ENCODE measurements around the gene CCDC192. TPM values are rescaled to one million over a fixed set of nuclear protein-coding genes. Genes with fewer than 3 reads are reported as not detected.

CCDC192 gene
- total and polyA plus RNA-seq, 2 experiments from 2014 or later: 0.40 TPM; not detected in 1

DNA sequence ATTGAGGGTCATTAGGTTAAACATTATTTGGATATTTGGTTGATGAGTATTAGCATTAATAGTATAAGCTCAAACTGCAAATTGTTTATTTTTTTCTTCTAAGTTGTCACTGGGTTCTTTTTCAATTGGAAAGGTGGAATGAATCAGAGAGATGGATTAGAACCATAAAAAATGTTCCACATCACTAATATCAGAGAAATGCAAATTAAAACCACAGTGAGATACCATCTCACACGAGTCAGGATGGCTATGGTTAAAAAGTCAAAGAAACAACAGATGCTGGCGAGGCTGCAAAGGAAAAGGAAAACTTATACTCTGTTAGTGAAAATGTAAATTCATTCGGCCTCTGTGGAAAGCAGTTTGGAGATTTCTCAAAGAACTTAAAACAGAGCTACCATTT is 122.8 kb downstream of the CCDC192 start:
- Histone ChIP-seq H3F3A (replicated peaks; ENCODE audit: low read depth) (no peaks in the 10 kb centered on the region), H3K79me2 (replicated peaks; ENCODE audit: insufficient read depth) (no peaks in the 10 kb centered on the region), H3K4me1 (ENCODE audit: insufficient read depth) (no peaks in the 10 kb centered on the region), H3K36me3 (ENCODE audit: insufficient read depth) (no peaks in the 10 kb centered on the region), H3K9me2 (ENCODE audit: insufficient read depth) (peaks cover 8% of the 10 kb centered on the region; the same call in 1 of the 2 replicates), H3K27me3 (ENCODE audit: insufficient read depth) (no peaks in the 10 kb centered on the region), H2AFZ (no peak overlapping the region), H4K20me1 (replicated peaks; ENCODE audit: insufficient read depth) (no peaks in the 10 kb centered on the region), H3K27ac (ENCODE audit: low read depth) (no peak overlapping the region), H3K4me2 (no peak overlapping the region), H3K4me3 (no peak overlapping the region)
- ATAC-seq (no peak), DNase-seq (ENCODE audit: low spot score) (no peak)
- no peak overlapping the region for H3K27ac Mint-ChIP-seq
- TF ChIP-seq EZH2 (IDR thresholded peaks at IDR 0.05; ENCODE audit: low read depth, unreplicated experiment): no peak
- TF ChIP-seq ZNF114 (CRISPR knock-in tag; IDR thresholded peaks at IDR 0.05): no peak
- no peak for TF ChIP-seq ZNF331 (CRISPR knock-in tag; IDR thresholded peaks at IDR 0.05; ENCODE audit: low read depth)
- TF ChIP-seq STAT1 (IDR thresholded peaks at IDR 0.05; ENCODE audit: unreplicated experiment): no peak
- TF ChIP-seq CTCF (conservative IDR thresholded peaks at IDR 0.05; ENCODE audit: low read depth in 2 of 2): no peak
- no peak for TF ChIP-seq JUNB (IDR thresholded peaks at IDR 0.05; ENCODE audit: unreplicated experiment)
- TF ChIP-seq, protein P1, sequence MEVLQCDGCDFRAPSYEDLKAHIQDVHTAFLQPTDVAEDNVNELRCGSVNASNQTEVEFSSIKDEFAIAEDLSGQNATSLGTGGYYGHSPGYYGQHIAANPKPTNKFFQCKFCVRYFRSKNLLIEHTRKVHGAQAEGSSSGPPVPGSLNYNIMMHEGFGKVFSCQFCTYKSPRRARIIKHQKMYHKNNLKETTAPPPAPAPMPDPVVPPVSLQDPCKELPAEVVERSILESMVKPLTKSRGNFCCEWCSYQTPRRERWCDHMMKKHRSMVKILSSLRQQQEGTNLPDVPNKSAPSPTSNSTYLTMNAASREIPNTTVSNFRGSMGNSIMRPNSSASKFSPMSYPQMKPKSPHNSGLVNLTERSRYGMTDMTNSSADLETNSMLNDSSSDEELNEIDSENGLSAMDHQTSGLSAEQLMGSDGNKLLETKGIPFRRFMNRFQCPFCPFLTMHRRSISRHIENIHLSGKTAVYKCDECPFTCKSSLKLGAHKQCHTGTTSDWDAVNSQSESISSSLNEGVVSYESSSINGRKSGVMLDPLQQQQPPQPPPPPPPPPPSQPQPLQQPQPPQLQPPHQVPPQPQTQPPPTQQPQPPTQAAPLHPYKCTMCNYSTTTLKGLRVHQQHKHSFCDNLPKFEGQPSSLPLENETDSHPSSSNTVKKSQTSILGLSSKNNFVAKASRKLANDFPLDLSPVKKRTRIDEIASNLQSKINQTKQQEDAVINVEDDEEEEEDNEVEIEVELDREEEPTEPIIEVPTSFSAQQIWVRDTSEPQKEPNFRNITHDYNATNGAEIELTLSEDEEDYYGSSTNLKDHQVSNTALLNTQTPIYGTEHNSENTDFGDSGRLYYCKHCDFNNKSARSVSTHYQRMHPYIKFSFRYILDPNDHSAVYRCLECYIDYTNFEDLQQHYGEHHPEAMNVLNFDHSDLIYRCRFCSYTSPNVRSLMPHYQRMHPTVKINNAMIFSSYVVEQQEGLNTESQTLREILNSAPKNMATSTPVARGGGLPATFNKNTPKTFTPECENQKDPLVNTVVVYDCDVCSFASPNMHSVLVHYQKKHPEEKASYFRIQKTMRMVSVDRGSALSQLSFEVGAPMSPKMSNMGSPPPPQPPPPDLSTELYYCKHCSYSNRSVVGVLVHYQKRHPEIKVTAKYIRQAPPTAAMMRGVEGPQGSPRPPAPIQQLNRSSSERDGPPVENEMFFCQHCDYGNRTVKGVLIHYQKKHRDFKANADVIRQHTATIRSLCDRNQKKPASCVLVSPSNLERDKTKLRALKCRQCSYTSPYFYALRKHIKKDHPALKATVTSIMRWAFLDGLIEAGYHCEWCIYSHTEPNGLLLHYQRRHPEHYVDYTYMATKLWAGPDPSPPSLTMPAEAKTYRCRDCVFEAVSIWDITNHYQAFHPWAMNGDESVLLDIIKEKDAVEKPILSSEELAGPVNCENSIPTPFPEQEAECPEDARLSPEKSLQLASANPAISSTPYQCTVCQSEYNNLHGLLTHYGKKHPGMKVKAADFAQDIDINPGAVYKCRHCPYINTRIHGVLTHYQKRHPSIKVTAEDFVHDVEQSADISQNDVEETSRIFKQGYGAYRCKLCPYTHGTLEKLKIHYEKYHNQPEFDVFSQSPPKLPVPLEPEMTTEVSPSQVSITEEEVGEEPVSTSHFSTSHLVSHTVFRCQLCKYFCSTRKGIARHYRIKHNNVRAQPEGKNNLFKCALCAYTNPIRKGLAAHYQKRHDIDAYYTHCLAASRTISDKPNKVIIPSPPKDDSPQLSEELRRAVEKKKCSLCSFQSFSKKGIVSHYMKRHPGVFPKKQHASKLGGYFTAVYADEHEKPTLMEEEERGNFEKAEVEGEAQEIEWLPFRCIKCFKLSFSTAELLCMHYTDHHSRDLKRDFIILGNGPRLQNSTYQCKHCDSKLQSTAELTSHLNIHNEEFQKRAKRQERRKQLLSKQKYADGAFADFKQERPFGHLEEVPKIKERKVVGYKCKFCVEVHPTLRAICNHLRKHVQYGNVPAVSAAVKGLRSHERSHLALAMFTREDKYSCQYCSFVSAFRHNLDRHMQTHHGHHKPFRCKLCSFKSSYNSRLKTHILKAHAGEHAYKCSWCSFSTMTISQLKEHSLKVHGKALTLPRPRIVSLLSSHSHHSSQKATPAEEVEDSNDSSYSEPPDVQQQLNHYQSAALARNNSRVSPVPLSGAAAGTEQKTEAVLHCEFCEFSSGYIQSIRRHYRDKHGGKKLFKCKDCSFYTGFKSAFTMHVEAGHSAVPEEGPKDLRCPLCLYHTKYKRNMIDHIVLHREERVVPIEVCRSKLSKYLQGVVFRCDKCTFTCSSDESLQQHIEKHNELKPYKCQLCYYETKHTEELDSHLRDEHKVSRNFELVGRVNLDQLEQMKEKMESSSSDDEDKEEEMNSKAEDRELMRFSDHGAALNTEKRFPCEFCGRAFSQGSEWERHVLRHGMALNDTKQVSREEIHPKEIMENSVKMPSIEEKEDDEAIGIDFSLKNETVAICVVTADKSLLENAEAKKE (CRISPR knock-in tag; IDR thresholded peaks at IDR 0.05): no peak
- no peak for TF ChIP-seq CREB1 (CRISPR knock-in tag; IDR thresholded peaks at IDR 0.05; ENCODE audit: low read depth)
- no peak for TF ChIP-seq NANOG (IDR thresholded peaks at IDR 0.05; ENCODE audit: borderline replicate concordance)
- TF ChIP-seq REST (IDR thresholded peaks at IDR 0.05; ENCODE audit: unreplicated experiment): no peak
- no peak for TF ChIP-seq POLR2AphosphoS5 (IDR thresholded peaks at IDR 0.05; ENCODE audit: low read depth)
- H3K27me3 Mint-ChIP-seq (ENCODE audit: insufficient read depth, low read depth, poor library complexity): no peaks in the 10 kb centered on the region
- no peak overlapping the region for H3K4me3 Mint-ChIP-seq
- no peaks in the 10 kb centered on the region for H3K36me3 Mint-ChIP-seq (ENCODE audit: low read depth)
- no peaks in the 10 kb centered on the region for H3K9me3 Mint-ChIP-seq
- peaks cover 5% of the 10 kb centered on the region; the same call in 2 of the 3 replicates for H3K4me1 Mint-ChIP-seq
